ENCODE data around the gene FRYL. TPM values are rescaled to one million over a fixed set of nuclear protein-coding genes. Genes with fewer than 3 reads are reported as not detected.

The FRYL gene
- total RNA-seq, 3 donors from 2014 or later: 45.1 to 47.2 (median 46.7) TPM

DNA sequence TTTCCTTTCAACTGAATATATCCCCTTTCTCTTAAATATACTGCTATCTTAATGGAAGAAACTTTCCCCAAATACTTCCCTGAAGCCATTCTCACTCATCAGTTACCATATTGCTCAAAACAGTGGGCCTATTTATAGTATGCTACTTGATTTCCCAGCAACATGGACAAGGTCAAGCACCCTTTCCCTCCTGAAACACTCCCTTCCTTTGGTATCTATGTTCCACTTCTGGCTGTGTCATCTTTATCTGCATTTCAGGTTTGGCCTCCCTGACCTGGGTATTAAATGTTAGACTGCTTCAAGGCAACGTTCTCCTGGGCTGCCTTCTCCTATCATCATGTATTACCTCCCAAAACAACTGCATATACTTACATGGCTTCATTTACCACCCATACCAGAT lies 188.7 kb downstream of the FRYL start:
- ATAC-seq (no peak), DNase-seq (no peak)
- Mint-ChIP-seq H3K36me3 (ENCODE audit: insufficient read depth) (peaks cover 28% of the 10 kb centered on the region), H3K4me3 (no peak overlapping the region), H3K27me3 (ENCODE audit: low read depth) (no peaks in the 10 kb centered on the region), H3K4me1 (ENCODE audit: low read depth) (peaks cover 8% of the 10 kb centered on the region), H3K9me3 (no peaks in the 10 kb centered on the region)

DNA sequence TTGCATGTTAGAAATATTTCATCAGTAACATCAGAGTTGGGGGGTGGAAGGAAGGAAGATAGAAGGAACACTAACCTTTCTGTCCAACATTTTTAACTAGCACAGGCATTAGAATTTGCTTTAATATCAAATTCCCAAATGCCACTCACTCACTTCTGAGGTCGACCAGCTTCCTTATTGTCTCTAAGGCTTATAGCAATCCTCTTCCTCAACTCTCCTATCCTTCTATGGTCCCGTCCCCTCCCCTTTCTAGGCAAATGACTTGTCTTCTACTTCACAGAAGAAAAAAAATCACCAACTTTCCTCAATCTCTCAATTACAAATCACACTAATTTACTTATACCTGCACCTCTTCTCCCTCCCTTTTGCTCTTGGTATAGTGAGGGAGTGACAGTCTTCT lies 189.2 kb downstream of the FRYL start:
- H3K4me3 Mint-ChIP-seq: no peak overlapping the region
- H3K4me1 Mint-ChIP-seq (ENCODE audit: low read depth): peaks cover 8% of the 10 kb centered on the region
- peaks cover 33% of the 10 kb centered on the region for H3K36me3 Mint-ChIP-seq (ENCODE audit: insufficient read depth)
- DNase-seq: no peak
- no peaks in the 10 kb centered on the region for H3K27me3 Mint-ChIP-seq (ENCODE audit: low read depth)
- no peak for ATAC-seq
- no peaks in the 10 kb centered on the region for H3K9me3 Mint-ChIP-seq

DNA sequence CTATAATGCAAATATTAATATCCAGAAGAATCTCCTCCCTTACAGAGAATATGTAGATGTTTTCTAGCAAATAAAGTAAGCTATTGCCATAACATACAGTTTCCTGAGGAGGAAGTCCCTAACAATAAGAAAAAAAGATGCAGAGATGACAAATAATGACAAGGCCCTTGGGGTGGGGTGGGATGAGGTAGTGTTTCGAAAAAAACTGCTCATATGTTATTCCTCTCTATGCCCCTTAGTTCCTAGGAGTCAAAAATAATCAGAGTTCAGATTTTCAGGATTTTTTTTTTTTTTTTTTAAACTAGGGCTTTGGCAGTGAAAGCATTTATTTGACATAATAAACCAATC lies 191.0 kb downstream of the FRYL start:
- H3K4me1 Mint-ChIP-seq (ENCODE audit: low read depth): peaks cover 8% of the 10 kb centered on the region
- no peaks in the 10 kb centered on the region for H3K27me3 Mint-ChIP-seq (ENCODE audit: low read depth)
- DNase-seq (no peak), ATAC-seq (no peak)
- H3K9me3 Mint-ChIP-seq: no peaks in the 10 kb centered on the region
- no peak overlapping the region for H3K4me3 Mint-ChIP-seq
- H3K36me3 Mint-ChIP-seq (ENCODE audit: insufficient read depth): peaks cover 30% of the 10 kb centered on the region

DNA sequence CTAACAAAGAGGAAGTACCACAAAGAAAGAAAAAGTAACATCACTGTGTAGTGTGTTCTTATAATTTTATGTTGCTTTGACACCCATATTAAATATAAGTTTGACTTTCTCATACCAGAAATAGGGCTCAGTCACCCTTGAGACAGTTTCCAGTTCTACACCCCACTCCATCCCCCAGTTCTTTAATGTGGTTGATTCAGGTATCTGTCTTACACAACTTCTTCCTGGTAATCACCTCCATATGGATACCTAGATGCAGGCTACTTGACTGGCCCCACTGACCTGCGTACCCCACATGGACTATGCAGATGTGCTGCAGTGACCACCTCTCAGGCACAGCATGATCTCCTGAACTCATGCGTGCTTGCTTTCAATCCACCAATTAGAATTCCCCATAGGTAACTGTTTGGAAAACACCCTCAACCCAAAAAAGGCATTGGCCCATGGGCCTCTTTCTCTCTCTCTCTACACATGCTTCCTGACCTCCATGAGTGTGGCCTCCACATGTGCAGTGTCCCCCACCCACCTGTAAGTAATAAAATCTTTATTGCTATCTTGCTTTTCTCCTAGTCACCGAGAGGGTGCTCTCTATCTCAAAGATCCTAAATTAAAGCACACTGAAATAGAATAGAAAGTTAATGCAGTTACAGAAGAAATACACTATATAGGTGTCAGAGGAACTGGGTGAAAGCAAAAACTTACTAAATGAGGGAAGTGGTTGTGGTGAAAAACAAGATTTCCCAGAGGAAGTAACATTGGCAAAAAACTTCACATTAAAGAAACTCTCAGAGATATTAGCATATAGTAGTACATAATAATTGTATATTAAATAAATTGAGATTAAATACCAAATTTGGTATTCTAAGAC lies 191.6 kb downstream of the FRYL start:
- Mint-ChIP-seq H3K4me3 (no peak overlapping the region), H3K36me3 (ENCODE audit: insufficient read depth) (peaks cover 31% of the 10 kb centered on the region), H3K27me3 (ENCODE audit: low read depth) (no peaks in the 10 kb centered on the region), H3K4me1 (ENCODE audit: low read depth) (peaks cover 8% of the 10 kb centered on the region), H3K9me3 (no peaks in the 10 kb centered on the region)
- ATAC-seq (no peak), DNase-seq (no peak)

DNA sequence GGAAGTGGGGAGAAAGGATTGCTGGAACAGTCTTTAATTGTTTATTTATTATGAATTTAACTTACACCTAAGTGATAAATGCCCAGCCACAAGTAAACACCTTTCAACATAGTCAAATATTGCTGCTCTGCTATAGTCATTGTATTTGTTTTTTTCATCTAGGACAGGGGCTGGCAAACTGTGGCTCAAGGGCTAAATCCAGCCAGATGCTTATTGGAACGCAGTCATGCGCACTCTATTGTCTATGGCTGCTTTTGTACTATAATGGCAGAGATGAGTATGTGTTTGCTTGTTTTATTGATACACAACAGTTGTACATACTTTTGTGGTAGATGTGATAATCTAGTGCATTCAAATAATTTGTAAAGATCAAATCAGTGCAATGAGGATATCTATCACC lies 194.7 kb downstream of the FRYL start:
- no peak for ATAC-seq
- Mint-ChIP-seq H3K4me3 (no peak overlapping the region), H3K4me1 (ENCODE audit: low read depth) (peaks cover 8% of the 10 kb centered on the region), H3K9me3 (no peaks in the 10 kb centered on the region), H3K27me3 (ENCODE audit: low read depth) (no peaks in the 10 kb centered on the region), H3K36me3 (ENCODE audit: insufficient read depth) (peaks cover 32% of the 10 kb centered on the region)
- no peak for DNase-seq

DNA sequence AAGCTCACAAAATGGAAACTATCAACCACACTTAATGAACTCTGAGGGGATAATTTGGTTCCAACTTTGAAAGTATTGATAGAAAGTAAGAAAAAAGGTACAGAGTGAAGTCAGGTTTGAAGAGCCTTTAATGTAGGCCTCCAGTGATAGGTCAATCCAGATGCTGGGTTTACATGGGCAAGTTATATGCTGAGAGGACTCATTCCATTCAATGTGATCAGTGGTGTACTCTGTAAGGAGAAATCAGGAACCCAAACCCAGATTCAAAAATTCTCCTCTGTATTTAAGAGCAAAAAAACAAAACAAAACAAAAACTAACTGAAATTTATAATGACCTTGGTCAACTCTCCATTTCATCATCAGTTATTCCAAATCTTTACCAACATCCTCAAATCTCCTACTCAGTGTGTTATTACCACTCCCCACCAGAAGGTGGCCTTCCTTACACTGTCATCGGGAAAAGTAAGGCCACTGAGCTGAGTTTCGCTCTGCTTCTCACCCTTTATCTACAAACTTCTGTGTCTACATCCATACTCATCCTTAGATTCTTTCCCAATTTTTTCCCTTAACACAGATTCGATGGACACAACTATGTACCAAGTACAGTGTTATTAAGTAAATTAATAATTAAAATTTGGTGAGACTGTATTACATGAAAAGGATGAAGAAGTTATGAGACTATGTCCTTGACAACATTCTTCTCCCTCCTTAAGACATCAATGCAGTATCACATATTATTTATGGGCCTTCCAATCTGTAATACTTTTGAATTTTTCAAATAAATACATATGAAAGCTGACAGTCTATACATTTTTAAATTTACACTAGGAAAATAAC lies 201.7 kb downstream of the FRYL start:
- DNase-seq (peak; percentile 40), ATAC-seq (peak; percentile 63 to 77)
- Mint-ChIP-seq H3K27me3 (ENCODE audit: low read depth) (no peaks in the 10 kb centered on the region), H3K4me1 (ENCODE audit: low read depth) (no peaks in the 10 kb centered on the region), H3K4me3 (no peak overlapping the region), H3K36me3 (ENCODE audit: insufficient read depth) (peaks cover 16% of the 10 kb centered on the region), H3K9me3 (no peaks in the 10 kb centered on the region)

DNA sequence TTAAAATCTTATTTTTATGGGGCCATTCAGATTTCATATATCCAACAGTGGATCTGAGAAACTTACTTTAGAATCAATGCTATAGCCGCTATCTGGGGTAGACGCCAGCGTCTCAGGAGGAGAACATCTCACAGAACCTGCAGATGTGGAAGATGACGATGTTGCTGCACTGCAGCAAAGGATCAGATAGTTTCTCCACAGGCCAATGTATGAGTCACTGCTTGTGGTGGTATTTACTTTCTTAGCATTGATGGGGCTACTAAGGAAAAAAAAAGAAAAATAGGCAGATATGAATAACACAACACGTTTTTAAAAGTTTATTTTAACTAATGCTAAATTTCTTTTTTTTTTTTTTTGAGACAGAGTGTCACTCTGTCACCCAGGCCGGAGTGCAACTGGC lies 204.1 kb downstream of the FRYL start:
- Mint-ChIP-seq H3K4me3 (no peak overlapping the region), H3K4me1 (ENCODE audit: low read depth) (no peaks in the 10 kb centered on the region), H3K27me3 (ENCODE audit: low read depth) (no peaks in the 10 kb centered on the region), H3K36me3 (ENCODE audit: insufficient read depth) (peaks cover 24% of the 10 kb centered on the region), H3K9me3 (no peaks in the 10 kb centered on the region)
- DNase-seq (no peak), ATAC-seq (no peak)

DNA sequence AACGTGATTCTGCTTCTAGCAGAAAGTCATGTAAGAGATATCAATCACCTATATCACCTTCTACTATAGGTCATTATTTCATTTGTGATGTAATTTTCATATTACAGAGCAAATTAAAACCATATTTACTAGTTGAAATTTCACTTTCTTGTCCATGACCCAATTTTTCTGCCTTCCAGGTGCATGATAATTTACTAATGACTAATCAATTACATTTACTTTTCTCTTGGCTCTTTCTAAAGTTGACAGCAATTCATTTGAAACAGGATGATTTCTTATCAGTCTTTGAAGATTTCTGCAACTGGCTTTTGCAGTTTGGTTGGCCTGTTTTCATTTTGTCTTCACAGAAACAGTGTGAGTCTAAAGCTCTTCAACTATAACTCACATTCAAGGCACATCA lies 208.6 kb downstream of the FRYL start:
- no peak overlapping the region for H3K4me3 Mint-ChIP-seq
- no peaks in the 10 kb centered on the region for H3K4me1 Mint-ChIP-seq (ENCODE audit: low read depth)
- H3K27me3 Mint-ChIP-seq (ENCODE audit: low read depth): no peaks in the 10 kb centered on the region
- H3K36me3 Mint-ChIP-seq (ENCODE audit: insufficient read depth): peaks cover 32% of the 10 kb centered on the region
- ATAC-seq (no peak), DNase-seq (no peak)
- no peaks in the 10 kb centered on the region for H3K9me3 Mint-ChIP-seq

DNA sequence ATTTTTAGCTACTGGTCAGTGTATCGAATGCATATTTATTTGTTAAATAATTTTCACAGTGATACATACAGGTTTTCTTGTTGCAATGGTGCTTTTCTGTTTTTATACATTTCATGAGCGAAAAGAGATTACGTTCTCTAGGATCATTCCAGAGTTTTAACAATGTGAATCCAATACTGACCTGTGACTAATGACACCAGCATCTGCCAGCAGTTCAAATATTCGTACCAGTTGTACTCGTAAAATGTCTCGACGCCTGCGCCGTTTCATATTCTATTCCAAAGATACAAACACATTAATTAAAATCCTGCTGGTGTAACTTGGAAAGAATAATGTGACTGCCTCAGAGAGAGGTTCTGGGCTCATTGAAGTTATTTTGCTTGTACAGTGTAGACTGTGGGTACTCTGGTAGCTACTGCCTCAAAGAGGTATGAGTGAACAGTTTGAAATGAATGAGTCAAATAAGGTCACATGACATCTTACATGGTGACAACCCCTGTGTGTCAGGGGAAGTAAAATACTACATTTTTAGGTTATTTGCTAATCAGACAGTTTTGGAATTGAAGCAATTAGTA lies 209.3 kb downstream of the FRYL start:
- no peaks in the 10 kb centered on the region for H3K27me3 Mint-ChIP-seq (ENCODE audit: low read depth)
- ATAC-seq (no peak), DNase-seq (no peak)
- no peak overlapping the region for H3K4me3 Mint-ChIP-seq
- no peaks in the 10 kb centered on the region for H3K9me3 Mint-ChIP-seq
- no peaks in the 10 kb centered on the region for H3K4me1 Mint-ChIP-seq (ENCODE audit: low read depth)
- H3K36me3 Mint-ChIP-seq (ENCODE audit: insufficient read depth): peaks cover 32% of the 10 kb centered on the region

DNA sequence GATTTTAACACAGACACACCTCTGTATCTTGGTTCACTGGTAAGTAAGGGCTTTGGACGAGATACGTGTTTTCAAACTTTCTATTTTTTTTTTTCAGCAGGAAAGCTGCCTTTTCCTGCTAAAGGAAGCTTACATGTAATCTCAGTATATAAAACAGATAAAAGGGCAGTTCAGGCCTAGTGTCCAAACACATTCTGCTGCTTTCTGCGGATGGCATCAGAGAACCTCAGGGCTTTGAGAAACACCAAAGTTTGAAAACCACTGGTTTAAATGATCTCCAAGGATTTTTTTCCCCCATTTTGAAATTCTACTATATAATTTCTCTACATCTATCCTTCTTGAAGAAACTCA lies 214.1 kb downstream of the FRYL start:
- Mint-ChIP-seq H3K36me3 (ENCODE audit: insufficient read depth) (peaks cover 26% of the 10 kb centered on the region), H3K9me3 (no peaks in the 10 kb centered on the region), H3K4me3 (no peak overlapping the region), H3K4me1 (ENCODE audit: low read depth) (peaks cover 5% of the 10 kb centered on the region), H3K27me3 (ENCODE audit: low read depth) (no peaks in the 10 kb centered on the region)
- ATAC-seq (no peak), DNase-seq (no peak)

DNA sequence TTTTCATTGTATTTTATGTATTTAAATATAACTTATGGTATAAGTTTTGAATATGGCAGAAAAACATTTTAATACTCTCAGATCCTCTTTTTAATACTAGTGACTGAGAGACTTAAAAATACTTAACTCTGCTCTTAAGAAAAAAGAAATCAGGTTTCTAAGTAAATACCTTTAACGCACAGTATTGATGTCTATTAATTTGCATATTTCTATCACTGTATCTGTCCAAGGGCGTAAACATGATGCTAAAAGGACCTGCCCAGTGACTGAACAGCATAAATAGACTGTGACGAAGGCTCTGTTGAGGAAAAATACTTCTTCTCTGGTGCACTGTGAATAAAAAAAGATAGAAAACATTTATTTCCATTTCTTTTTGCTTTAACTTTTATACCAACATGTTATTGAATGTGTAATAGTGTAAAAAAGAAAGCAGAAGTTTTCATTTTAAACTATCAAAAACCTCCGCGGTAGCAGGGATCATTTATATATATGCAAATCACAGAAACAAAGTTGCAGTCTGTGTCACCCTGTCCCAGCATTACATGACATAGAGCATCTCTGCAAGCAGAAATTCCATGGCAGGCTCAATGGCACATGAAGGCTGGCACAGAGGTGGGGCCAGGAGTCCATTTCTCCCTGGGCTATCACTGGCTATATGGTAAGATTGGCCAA lies 214.6 kb downstream of the FRYL start:
- Mint-ChIP-seq H3K27me3 (ENCODE audit: low read depth) (no peaks in the 10 kb centered on the region), H3K36me3 (ENCODE audit: insufficient read depth) (peaks cover 27% of the 10 kb centered on the region), H3K4me1 (ENCODE audit: low read depth) (peaks cover 5% of the 10 kb centered on the region)

DNA sequence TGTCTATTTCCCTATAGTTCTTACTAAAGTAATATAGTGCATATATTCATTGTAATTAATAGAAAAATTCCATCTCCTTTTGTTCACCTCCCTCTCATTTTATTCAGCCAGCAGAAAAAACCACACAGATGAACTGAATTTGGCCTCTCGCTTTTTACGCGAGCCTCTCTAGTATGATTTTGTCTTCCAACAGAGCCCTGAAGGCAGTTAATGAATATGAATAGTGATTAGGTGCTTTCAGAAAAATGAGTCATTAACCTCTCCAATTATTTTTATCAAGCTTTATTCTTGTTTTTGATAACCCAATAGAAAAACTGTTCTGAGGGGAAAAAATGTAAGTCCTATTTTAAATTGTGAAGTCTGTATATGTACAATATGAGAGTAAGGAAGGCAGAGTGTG lies 215.9 kb downstream of the FRYL start:
- Mint-ChIP-seq H3K36me3 (ENCODE audit: insufficient read depth) (peaks cover 31% of the 10 kb centered on the region), H3K4me3 (no peak overlapping the region), H3K27me3 (ENCODE audit: low read depth) (no peaks in the 10 kb centered on the region), H3K4me1 (ENCODE audit: low read depth) (peaks cover 5% of the 10 kb centered on the region), H3K9me3 (no peaks in the 10 kb centered on the region)
- DNase-seq (no peak), ATAC-seq (no peak)

More for the DNA sequence above, 214.6 kb downstream of the FRYL start:
- no peak overlapping the region for H3K4me3 Mint-ChIP-seq
- no peak for DNase-seq
- no peak for ATAC-seq
- no peaks in the 10 kb centered on the region for H3K9me3 Mint-ChIP-seq

DNA sequence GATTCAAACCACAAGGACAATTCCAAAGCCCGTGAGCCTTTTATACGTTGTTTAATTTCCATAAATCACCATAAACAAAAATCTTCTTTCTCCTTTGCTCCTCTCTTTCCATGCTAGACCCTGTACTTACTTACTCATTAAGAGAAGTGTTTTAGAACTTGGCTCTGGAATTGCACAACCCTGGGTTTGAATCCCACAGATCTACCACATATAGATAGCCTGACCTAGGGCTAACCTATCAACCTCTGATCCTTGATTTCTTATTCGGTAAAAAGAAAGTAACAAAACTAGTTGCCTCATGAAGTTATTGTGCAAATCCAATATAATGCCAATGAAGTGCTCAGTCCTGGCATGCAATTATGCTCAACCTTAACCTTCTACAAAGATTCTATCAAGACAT lies 221.3 kb downstream of the FRYL start:
- DNase-seq: no peak
- ATAC-seq: no peak
- Mint-ChIP-seq H3K9me3 (peaks cover 7% of the 10 kb centered on the region), H3K36me3 (ENCODE audit: insufficient read depth) (peaks cover 56% of the 10 kb centered on the region), H3K4me3 (no peak overlapping the region), H3K4me1 (ENCODE audit: low read depth) (peaks cover 2% of the 10 kb centered on the region), H3K27me3 (ENCODE audit: low read depth) (no peaks in the 10 kb centered on the region)

DNA sequence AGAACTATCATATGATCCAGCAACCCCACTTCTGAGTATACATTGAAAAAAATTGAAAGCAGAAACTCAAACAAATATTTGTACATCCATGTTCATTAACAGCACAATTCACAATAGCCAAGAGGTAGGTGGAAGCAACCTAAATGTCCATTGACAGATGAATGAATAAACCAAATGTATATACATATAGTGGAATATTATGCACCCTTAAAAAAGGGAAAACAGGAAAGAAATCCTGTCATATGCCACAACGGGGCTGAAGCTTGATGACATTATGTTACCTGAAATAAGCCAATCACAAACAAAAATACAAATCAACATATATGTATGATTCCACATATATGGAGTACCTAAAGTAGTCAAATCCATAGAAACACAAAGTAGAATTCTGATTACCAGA lies 222.1 kb downstream of the FRYL start:
- Mint-ChIP-seq H3K4me1 (ENCODE audit: low read depth) (peaks cover 2% of the 10 kb centered on the region), H3K9me3 (peaks cover 7% of the 10 kb centered on the region), H3K27me3 (ENCODE audit: low read depth) (no peaks in the 10 kb centered on the region), H3K4me3 (no peak overlapping the region), H3K36me3 (ENCODE audit: insufficient read depth) (peaks cover 61% of the 10 kb centered on the region)
- ATAC-seq (no peak), DNase-seq (no peak)

Data from activated T-cell treated with anti-CD3 and anti-CD28 coated beads, Interleukin-2, amount 50 U/mL, for 4 hours (primary cell).